NCI-H345 treated with DMSO at 0.1 percent for 48 hours (cell line): ENCODE results near the gene CAP2.
A peak's percentile ranks its signal among the peaks of the same experiment; 100 is the strongest.

Experiments
- DNase-seq: peaks from one replicate; lab custom pipeline; 2025; ENCODE audit not compliant: unreplicated experiment; lab: John Stamatoyannopoulos, UW

Gene CAP2

GRCh38 chr6:17472653-17473183 is 79.3 kb downstream of the CAP2 start:
- DNase-seq, result no peak

- no peak for DNase-seq
These were observed 80.2 kb downstream of the CAP2 start for GRCh38 chr6:17473554-17473953.

- no peak for DNase-seq
These were observed 80.9 kb downstream of the CAP2 start for GRCh38 chr6:17474289-17474688.

GRCh38 chr6:17475606-17476244 is 82.3 kb downstream of the CAP2 start:
- no peak for DNase-seq

- no peak for DNase-seq
These were observed 83.1 kb downstream of the CAP2 start for GRCh38 chr6:17476511-17476910.

GRCh38 chr6:17477356-17477755 is 84.0 kb downstream of the CAP2 start:
- no peak for DNase-seq

GRCh38 chr6:17478223-17478907 is 85.0 kb downstream of the CAP2 start:
- no peak for DNase-seq

GRCh38 chr6:17478946-17479345 is 85.6 kb downstream of the CAP2 start:
- DNase-seq, result no peak

GRCh38 chr6:17480476-17480875 is 87.1 kb downstream of the CAP2 start:
- DNase-seq, result no peak

GRCh38 chr6:17482711-17483110 is 89.3 kb downstream of the CAP2 start:
- DNase-seq, result no peak

- no peak for DNase-seq
These were observed 90.1 kb downstream of the CAP2 start for GRCh38 chr6:17483391-17484016.

- peak; percentile 69 for DNase-seq
These were observed 90.9 kb downstream of the CAP2 start for GRCh38 chr6:17484201-17484849.

GRCh38 chr6:17485181-17485580 is 91.8 kb downstream of the CAP2 start:
- no peak for DNase-seq

GRCh38 chr6:17485946-17486345 is 92.6 kb downstream of the CAP2 start:
- no peak for DNase-seq

GRCh38 chr6:17486680-17487079 is 93.3 kb downstream of the CAP2 start:
- no peak for DNase-seq

GRCh38 chr6:17490724-17491123 is 97.3 kb downstream of the CAP2 start:
- no peak for DNase-seq

GRCh38 chr6:17491416-17492142 is 98.2 kb downstream of the CAP2 start:
- no peak for DNase-seq

- DNase-seq, result no peak
These were observed 99.0 kb downstream of the CAP2 start for GRCh38 chr6:17492350-17492749.

- DNase-seq, result no peak
These were observed 99.9 kb downstream of the CAP2 start for GRCh38 chr6:17493286-17493685.

- no peak for DNase-seq
These were observed 100.8 kb downstream of the CAP2 start for GRCh38 chr6:17494177-17494576.

- DNase-seq, result no peak
These were observed 101.5 kb downstream of the CAP2 start for GRCh38 chr6:17494919-17495318.
